Measurements from ENCODE around the gene CEP44. TPM values are rescaled to one million over a fixed set of nuclear protein-coding genes. Genes with fewer than 3 reads are reported as not detected.

The CEP44 gene
- total RNA-seq, result 12.0 and 12.6 TPM in 2 replicates

GRCh38 chr4:174283507-174284471 is at the start of gene CEP44, which contains the start of gene FBXO8:
TSS of gene CEP44 (plus strand) at chr4:174283911. CDS start at chr4:174299122, 15,211 bp downstream.
TSS of gene FBXO8 (minus strand) at chr4:174283667. CDS start at chr4:174263092, 20,575 bp downstream.

Other genes starting within 250 kb of the CEP44 start
- 17.1 and 20.8 TPM in 2 replicates for gene FBXO8, start 244 bp upstream of the CEP44 start, total RNA-seq
- not detected in 2 replicates for gene HPGD, start 238.6 kb downstream of the CEP44 start, total RNA-seq